ENCODE data around the gene IL11RA.

Gene IL11RA

DNA sequence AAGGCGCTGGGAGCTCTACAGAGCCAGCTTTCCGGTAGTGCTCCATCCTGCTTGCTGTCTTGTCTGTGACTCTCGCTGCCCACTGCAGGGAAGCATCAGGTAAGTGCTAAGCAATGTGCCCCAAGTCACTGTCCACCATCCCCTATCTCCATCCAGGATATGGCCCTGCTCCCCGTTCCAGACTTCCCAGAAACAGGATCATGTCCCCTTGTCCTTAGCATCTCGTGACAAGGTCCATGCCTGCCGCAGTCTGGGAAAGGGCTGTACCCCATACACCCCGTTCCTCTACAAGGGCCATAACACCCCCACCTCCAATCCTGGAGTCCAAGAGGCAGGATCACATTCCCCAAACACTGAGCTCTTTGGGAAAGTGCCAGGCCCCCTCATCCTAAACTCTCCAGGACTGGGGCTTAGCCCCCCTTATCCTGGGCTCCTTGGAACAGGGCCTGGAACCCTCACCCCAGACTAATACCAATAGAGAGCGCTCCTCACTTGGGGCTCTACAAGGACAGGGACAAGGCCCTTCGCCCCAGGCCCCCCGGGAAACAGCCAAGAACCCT lies 40.7 kb upstream of the IL11RA start:
- no peak for DNase-seq (ENCODE audit: extremely low read depth, low read depth)
- TF ChIP-seq, protein P1, sequence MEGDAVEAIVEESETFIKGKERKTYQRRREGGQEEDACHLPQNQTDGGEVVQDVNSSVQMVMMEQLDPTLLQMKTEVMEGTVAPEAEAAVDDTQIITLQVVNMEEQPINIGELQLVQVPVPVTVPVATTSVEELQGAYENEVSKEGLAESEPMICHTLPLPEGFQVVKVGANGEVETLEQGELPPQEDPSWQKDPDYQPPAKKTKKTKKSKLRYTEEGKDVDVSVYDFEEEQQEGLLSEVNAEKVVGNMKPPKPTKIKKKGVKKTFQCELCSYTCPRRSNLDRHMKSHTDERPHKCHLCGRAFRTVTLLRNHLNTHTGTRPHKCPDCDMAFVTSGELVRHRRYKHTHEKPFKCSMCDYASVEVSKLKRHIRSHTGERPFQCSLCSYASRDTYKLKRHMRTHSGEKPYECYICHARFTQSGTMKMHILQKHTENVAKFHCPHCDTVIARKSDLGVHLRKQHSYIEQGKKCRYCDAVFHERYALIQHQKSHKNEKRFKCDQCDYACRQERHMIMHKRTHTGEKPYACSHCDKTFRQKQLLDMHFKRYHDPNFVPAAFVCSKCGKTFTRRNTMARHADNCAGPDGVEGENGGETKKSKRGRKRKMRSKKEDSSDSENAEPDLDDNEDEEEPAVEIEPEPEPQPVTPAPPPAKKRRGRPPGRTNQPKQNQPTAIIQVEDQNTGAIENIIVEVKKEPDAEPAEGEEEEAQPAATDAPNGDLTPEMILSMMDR (IDR thresholded peaks at IDR 0.05; ENCODE audit: low read depth, low read length), result no peak

DNA sequence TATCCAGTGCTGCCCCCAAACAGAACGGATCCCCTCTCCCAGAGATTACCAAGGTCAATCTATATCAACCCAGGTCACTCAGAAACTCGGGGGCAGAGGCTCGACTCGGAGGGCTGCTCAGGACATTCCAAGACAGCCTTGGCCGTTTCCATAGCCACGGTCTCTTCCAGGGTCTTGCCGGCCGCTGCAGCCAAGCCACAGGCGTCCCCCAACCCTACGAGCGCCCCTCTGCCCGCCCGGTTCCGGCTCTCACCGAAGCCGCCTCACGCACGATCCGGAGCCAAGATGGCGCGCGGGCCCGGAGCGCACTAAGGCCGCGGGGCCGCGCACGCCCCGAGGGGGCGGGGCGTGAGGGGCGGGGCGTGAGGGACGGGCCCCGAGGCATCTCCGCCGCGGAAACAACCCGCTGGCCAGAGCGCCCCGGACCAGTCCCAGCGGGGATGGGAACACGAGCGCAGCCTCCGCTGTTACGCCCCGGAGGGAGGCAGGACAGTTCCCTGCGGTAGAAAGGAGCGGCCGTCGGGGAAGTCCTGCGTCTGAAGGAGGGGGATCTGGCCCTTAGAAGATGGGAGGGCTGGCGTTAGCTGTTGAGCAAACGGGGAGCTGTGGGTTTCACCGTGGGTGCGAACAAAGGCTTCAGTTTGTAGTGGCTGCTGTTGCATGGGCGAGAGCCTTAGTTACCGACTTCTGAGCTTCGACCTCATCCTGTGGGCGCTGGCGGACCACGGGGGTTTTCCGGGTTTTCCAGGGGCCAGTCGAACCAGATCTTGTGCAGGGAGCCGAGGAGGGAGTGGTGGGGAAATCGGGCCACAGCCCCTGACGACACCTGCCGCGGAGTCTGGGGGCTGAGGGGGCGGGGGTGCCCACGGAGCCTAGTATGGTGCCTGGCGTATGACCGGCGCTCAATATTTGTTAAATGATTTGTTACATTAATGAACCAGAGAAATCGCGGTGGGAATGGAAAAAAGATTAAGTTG lies 39.9 kb upstream of the IL11RA start, which contains the start of gene RPP25L:
Gene RPP25L (minus strand): TSS at position 287 of the 977 bp plus-strand sequence. CDS start 801 bp downstream, outside the sequence.
- TF ChIP-seq, protein P1 (IDR thresholded peaks at IDR 0.05; ENCODE audit: low read depth, low read length), result no peak; the same call in 1 of the 2 replicates
- DNase-seq (ENCODE audit: extremely low read depth, low read depth), result peak; percentile 38

DNA sequence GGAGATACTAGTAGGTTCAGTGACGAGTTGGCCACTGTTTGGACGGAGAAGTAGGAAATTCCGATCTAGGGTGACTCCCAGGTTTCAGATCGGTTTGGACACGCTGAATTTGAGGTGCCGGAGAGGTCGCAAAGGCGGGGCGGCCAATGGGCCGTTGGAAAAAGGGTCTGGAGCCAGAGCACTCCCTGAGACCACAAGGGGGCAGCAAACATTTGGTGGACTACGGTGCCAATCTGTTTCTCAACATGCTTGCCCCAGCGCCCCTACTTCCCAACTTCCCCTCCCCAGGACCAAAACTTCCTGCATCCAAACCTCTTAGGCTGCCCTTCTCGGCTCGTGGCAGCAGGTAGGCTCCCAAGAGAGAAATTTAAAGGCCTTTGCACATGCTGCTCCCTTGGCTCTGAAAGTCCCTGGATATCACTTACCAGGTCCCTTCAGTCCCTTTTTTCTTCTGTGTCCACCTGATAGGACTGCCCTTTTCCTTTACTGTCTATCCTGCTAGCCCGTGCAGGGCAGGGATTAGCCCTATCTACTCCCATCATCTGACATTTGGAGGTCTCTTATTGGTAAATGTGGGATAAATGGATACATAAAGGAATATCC lies 39.1 kb upstream of the IL11RA start:
- DNase-seq (ENCODE audit: extremely low read depth, low read depth), result peak; percentile 38
- TF ChIP-seq, protein P1 (IDR thresholded peaks at IDR 0.05; ENCODE audit: low read depth, low read length), result peak; percentile 90

DNA sequence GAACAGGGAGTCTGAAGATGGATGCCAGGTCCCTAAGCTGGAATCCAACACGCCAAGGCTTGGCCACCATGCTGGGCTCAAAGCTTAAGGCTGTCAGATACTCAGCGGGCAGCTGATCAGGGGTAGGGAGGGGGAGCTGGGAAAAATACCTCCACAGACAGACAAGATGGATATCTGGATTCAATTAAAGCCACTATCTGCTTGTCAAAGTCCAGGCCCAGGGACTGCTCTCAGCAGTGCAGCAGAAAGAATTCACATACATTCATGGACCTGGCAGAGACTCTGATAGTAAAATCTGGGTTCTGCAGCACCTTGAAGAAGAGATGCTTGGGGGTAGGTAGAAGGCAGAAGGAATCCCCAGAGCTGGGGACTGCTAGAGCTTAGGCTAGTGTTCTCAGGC lies 36.9 kb upstream of the IL11RA start:
- no peak for DNase-seq (ENCODE audit: extremely low read depth, low read depth)
- TF ChIP-seq, protein P1 (IDR thresholded peaks at IDR 0.05; ENCODE audit: low read depth, low read length), result no peak

DNA sequence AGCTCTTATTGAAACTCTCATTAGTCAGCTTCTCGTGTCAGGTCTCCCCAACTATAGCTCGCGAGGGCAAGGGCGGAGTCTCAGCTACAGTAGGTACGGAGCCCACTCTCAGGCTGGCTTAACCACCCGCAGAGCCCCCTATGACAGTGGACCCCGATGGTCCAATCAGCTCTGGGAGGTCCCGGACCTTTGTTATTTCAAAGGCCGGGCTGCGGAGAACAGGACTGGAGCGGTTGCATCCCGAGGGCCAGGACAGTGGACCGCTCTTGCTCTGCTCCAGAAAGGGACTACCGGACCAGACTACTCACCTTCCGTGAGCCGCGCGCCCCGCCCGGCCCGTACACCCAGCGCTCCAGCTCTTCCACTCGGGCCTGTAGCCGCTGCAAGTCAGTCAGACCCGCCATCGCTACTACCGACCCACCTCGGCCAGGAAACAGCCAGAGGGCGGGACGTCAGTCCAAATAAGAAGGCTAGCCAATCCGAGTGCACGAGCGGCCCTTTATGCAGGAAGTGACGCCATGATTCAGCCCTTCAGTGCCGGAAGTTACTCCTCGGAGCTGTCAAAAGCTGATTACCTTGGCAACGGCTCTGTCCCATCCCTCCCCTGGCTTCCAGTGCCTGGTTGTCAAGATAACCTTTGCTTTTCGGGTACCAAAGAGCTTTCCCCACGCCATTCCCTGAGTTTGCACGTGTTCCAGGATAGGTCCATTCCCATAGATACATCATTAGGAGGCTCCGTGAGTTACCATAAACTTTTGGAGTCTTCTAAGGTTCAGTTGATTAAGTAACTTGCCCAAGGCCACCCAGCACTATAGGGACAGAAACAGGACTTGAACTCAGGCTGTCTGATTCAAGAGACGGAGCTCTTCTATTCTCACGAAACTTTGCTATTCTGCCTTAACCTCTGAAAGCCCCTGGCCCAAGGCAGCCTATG lies 31.7 kb upstream of the IL11RA start, which contains the start of gene DCTN3:
Gene DCTN3 (minus strand): TSS at position 435 of the 934 bp plus-strand sequence. CDS start 31 bp downstream, at position 404.
- TF ChIP-seq, protein P1 (IDR thresholded peaks at IDR 0.05; ENCODE audit: low read depth, low read length), result no peak
- DNase-seq (ENCODE audit: extremely low read depth, low read depth), result peak; percentile 79

DNA sequence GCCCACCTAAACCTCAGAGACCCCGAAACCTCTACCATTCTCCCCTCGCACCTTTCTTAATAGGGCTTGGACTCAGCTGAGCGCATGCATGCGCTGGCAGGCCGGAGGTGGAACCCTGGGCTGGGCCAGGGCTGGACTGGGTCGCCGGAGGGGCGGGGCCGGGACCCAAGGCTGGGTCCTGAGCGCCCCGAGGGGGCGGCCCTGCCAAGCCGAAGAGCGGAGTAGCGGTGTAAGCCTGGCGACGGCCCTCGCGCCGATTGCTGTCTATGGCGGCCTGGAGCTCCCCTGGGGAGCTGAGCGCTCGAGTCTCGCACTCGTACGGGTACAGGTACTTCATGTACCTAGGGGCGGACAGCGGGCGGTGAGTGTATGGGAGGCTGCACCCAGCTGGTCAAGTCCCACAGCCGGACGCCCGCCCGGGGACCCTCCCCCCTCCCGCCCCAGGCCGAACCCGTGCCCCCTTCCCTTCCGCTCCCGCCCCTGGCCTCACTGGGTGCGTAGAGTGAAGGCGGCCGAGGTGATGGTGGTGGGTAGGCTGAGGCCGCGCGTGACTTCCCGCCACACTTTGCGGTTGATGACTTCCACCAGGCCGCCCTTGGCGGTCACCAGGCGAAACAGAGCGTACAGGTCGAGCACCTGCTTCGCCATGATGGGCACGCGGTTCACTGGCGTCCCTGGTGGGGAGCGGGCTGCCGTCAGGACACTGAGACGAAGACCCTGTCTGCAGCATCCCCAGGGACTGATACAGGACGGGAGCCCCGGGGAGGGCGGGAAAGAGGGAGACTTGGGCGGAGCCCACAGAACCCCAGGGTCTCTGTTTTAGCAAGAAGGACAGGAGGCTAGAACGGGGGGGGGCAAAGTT lies 28.4 kb upstream of the IL11RA start:
- TF ChIP-seq, protein P1 (IDR thresholded peaks at IDR 0.05; ENCODE audit: low read depth, low read length), result no peak

More for the DNA sequence above, 28.4 kb upstream of the IL11RA start:
- no peak for DNase-seq (ENCODE audit: extremely low read depth, low read depth)
